Ascending aorta (tissue), 2 donors: ENCODE data around the gene AMBRA1. TPM values are rescaled to one million over a fixed set of nuclear protein-coding genes. Genes with fewer than 3 reads are reported as not detected.
A peak's percentile ranks its signal among the peaks of the same experiment; 100 is the strongest.

Source experiments
- DNase-seq, 2 donors: peaks; one replicate each; pipeline ENCODE4 v3.0.0-alpha.2; 2019; ENCODE audit warnings: low spot score in 2 of 2
- H3K27ac ChIP-seq, 2 donors: fragments of 200-600 bp; sonication (generic); one replicate each; pipeline ENCODE4 v1.5.1; 2016 to 2017; ENCODE audit warnings: mild to moderate bottlenecking in 1 of 2
- H3K27me3 ChIP-seq: fragments of 200-600 bp; sonication (generic); one replicate; pipeline ENCODE4 v1.5.1; 2017
- H3K36me3 ChIP-seq, 2 donors: fragments of 200-600 bp; sonication (generic); one replicate each; pipeline ENCODE4 v1.5.1; 2016
- H3K4me1 ChIP-seq, 2 donors: fragments of 200-600 bp; sonication (generic); one replicate each; pipeline ENCODE4 v1.5.1; 2016 to 2017; ENCODE audit warnings: mild to moderate bottlenecking in 1 of 2
- H3K4me3 ChIP-seq, 2 donors: fragments of 200-600 bp; sonication (generic); one replicate each; pipeline ENCODE4 v1.5.1; 2016 to 2017; ENCODE audit warnings: mild to moderate bottlenecking in 1 of 2
- H3K9me3 ChIP-seq, 2 donors: fragments of 200-600 bp; sonication (generic); one replicate each; pipeline ENCODE4 v1.5.1; 2016
- CTCF ChIP-seq, 3 experiments: fragments of 200-600 bp in 2 of 3; fragments of 450-650 bp in 1 of 3; sonication (generic) in 2 of 3; IDR thresholded peaks; one replicate each; pipeline ENCODE4 v1.5.1; 2016 to 2019; ENCODE audit warnings: antibody characterized with exemption in 3 of 3, mild to moderate bottlenecking in 1 of 3, moderate library complexity in 1 of 3
- intact Hi-C: fragments of 100-400 bp; cut with DNase I; formaldehyde crosslinking; loops from one replicate; pipeline ENCODE4 v1.15.1; 2023
- total RNA-seq: library from RNA; depleted of rRNA; stranded (reverse); fragments of >200 nt; gene quantifications from one replicate; pipeline ENCODE4 v1.1.0, GENCODE V29; 2016

The AMBRA1 gene
- total RNA-seq, 1 donor from 2014 or later = 12.1 TPM

GRCh38 chr11:46357483-46357936, 236.3 kb downstream of the AMBRA1 start:
- no peak for DNase-seq
- Histone ChIP-seq H3K27ac (no peak overlapping the region), H3K36me3 (no peaks in the 10 kb centered on the region), H3K4me1 (peaks cover 5 to 15% of the 10 kb centered on the region in 2 donors), H3K9me3 (no peaks in the 10 kb centered on the region), H3K27me3 (no peaks in the 10 kb centered on the region), H3K4me3 (no peak overlapping the region)
- intact Hi-C loops = no loop called here
- TF ChIP-seq CTCF (IDR thresholded peaks at IDR 0.05) = no peak

DNA sequence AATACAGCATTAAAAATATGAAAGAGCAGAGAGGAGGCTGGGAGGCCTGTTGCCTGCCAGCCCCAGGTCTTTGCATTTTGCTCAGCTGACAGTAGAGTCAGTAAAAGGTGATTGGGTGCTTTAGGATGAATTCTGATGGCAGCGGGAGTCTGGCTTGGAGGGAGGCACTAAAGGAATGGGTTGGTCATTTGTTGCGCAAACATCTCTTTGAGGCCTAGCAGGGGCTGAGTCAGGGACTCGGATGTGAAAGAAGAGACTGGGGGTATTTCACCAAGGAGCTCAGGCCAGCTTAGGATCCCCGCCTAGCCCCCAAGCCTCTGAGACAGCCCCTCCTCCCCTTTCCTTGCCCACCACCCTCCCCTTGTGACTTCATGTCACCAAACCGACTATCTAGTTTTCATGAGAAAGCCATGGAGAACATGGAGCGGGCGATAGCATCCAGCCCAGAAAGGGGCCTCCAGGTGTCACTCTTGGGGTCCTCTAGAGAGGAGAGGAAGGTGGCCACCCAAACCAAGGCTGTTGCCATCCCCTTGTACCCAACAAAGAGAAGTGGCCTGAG, 236.8 kb downstream of the AMBRA1 start:
- Histone ChIP-seq H3K27me3 (no peaks in the 10 kb centered on the region), H3K36me3 (no peaks in the 10 kb centered on the region), H3K4me1 (peaks cover 5 to 11% of the 10 kb centered on the region in 2 donors), H3K27ac (no peak overlapping the region), H3K9me3 (no peaks in the 10 kb centered on the region), H3K4me3 (no peak overlapping the region)
- intact Hi-C loops = no loop called here
- no peak for DNase-seq
- TF ChIP-seq CTCF (IDR thresholded peaks at IDR 0.05) = no peak

GRCh38 chr11:46353698-46354097, 240.1 kb downstream of the AMBRA1 start:
- no peak for TF ChIP-seq CTCF (IDR thresholded peaks at IDR 0.05)
- intact Hi-C loops = no loop called here
- Histone ChIP-seq H3K36me3 (no peaks in the 10 kb centered on the region), H3K4me1 (peaks cover 3 to 5% of the 10 kb centered on the region in 2 donors), H3K9me3 (no peaks in the 10 kb centered on the region), H3K27me3 (no peaks in the 10 kb centered on the region), H3K4me3 (no peak overlapping the region), H3K27ac (no peak overlapping the region)
- no peak for DNase-seq

- peak; percentile 48 to 75 (median 69) for TF ChIP-seq CTCF (IDR thresholded peaks at IDR 0.05)
- Histone ChIP-seq H3K4me3 (no peak overlapping the region), H3K4me1 (peaks cover 9 to 10% of the 10 kb centered on the region in 2 donors), H3K9me3 (no peaks in the 10 kb centered on the region), H3K27me3 (no peaks in the 10 kb centered on the region), H3K27ac (peak overlapping the region in 1 of 2 donors; percentile 39), H3K36me3 (no peaks in the 10 kb centered on the region)
- intact Hi-C loops = no loop called here
- no peak for DNase-seq
These were observed 241.6 kb downstream of the AMBRA1 start for GRCh38 chr11:46352063-46352841.

DNA sequence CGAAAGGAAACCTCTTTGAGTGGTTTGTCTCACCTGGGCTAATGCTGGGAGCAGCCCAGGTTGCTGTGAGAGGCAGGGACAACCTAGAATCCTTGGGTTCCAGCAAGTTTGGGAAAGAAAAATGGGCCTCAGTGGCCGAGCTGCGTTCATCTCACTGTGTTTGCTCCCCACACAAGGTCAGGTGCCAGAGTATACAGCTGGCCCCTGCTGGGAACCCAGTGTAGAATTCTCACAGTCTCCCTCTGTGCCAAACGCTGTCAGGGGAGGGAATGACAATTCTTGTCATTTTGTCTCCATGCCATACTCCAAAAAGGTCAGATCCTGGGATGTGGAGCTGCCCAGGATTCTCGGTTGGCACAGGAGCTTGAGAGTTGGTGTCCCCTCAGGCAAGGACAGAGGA, 242.2 kb downstream of the AMBRA1 start:
- H3K27me3 ChIP-seq = no peaks in the 10 kb centered on the region
- H3K4me1 ChIP-seq = peaks cover 9 to 14% of the 10 kb centered on the region in 2 donors
- DNase-seq = no peak
- H3K36me3 ChIP-seq = no peaks in the 10 kb centered on the region
- H3K4me3 ChIP-seq = no peak overlapping the region
- no peak overlapping the region for H3K27ac ChIP-seq
- TF ChIP-seq CTCF (IDR thresholded peaks at IDR 0.05) = no peak
- intact Hi-C loops = no loop called here
- H3K9me3 ChIP-seq = no peaks in the 10 kb centered on the region
